Activated CD4-positive, CD25-positive, alpha-beta regulatory T cell (primary cell): ENCODE measurements around the gene NCAPD3.
A peak's percentile ranks its signal among the peaks of the same experiment; 100 is the strongest.
"Not testable (repeated sequence)": the region's sequence is repeated elsewhere in the genome, so short reads cannot be mapped to it uniquely, and the experiment has no call there.

Experiments used
- DNase-seq, 4 experiments: peaks; one replicate each; lab custom pipeline; 2025; lab: John Stamatoyannopoulos, UW

The NCAPD3 gene

GRCh38 chr11:134226806-134227325 lies 3.1 kb upstream of the NCAPD3 start:
- no peak for DNase-seq

- peak; percentile 18 to 36 (median 22) for DNase-seq
These were observed 1.2 kb upstream of the NCAPD3 start for GRCh38 chr11:134224710-134225664.

- no peak for DNase-seq
These were observed 646 bp downstream of the NCAPD3 start for GRCh38 chr11:134223121-134223520.

- DNase-seq = no peak
These were observed 7.0 kb downstream of the NCAPD3 start for GRCh38 chr11:134216816-134217215.

- no peak for DNase-seq
These were observed 7.9 kb downstream of the NCAPD3 start for GRCh38 chr11:134215836-134216235.

GRCh38 chr11:134207538-134208239 lies 16.1 kb downstream of the NCAPD3 start:
- peak; percentile 20 to 42 (median 30) for DNase-seq

GRCh38 chr11:134206185-134206584 lies 17.6 kb downstream of the NCAPD3 start:
- no peak for DNase-seq

- DNase-seq = no peak
These were observed 18.0 kb downstream of the NCAPD3 start for GRCh38 chr11:134205729-134206128.

- DNase-seq = no peak
These were observed 21.1 kb downstream of the NCAPD3 start for GRCh38 chr11:134202661-134203060.

- DNase-seq = no peak
These were observed 23.1 kb downstream of the NCAPD3 start for GRCh38 chr11:134200688-134201087.

- DNase-seq = no peak
These were observed 24.2 kb downstream of the NCAPD3 start for GRCh38 chr11:134199531-134199930.

- DNase-seq = no peak
These were observed 27.0 kb downstream of the NCAPD3 start for GRCh38 chr11:134196756-134197155.

GRCh38 chr11:134188092-134188491 lies 35.7 kb downstream of the NCAPD3 start:
- DNase-seq = not testable (repeated sequence)

- DNase-seq = no peak
These were observed 42.1 kb downstream of the NCAPD3 start for GRCh38 chr11:134181707-134182106.

- DNase-seq = no peak
These were observed 45.6 kb downstream of the NCAPD3 start for GRCh38 chr11:134178032-134178674.

GRCh38 chr11:134176284-134176683 lies 47.5 kb downstream of the NCAPD3 start:
- DNase-seq = no peak

- no peak for DNase-seq
These were observed 50.5 kb downstream of the NCAPD3 start for GRCh38 chr11:134173296-134173695.

GRCh38 chr11:134171951-134172350 lies 51.8 kb downstream of the NCAPD3 start:
- DNase-seq = no peak

- no peak for DNase-seq
These were observed 52.9 kb downstream of the NCAPD3 start for GRCh38 chr11:134170919-134171281.

GRCh38 chr11:134170177-134170918 lies 53.4 kb downstream of the NCAPD3 start:
- no peak for DNase-seq

- no peak for DNase-seq
These were observed 59.0 kb downstream of the NCAPD3 start for GRCh38 chr11:134164490-134165370.
